Measurements from ENCODE around the gene PER2. TPM values are rescaled to one million over a fixed set of nuclear protein-coding genes. Genes with fewer than 3 reads are reported as not detected.
A peak's percentile ranks its signal among the peaks of the same experiment; 100 is the strongest.
"Not testable (repeated sequence)": the region's sequence is repeated elsewhere in the genome, so short reads cannot be mapped to it uniquely, and the experiment has no call there.

Gene PER2
- total RNA-seq, 2 experiments from 2014 or later: 14.6 to 17.6 TPM

DNA sequence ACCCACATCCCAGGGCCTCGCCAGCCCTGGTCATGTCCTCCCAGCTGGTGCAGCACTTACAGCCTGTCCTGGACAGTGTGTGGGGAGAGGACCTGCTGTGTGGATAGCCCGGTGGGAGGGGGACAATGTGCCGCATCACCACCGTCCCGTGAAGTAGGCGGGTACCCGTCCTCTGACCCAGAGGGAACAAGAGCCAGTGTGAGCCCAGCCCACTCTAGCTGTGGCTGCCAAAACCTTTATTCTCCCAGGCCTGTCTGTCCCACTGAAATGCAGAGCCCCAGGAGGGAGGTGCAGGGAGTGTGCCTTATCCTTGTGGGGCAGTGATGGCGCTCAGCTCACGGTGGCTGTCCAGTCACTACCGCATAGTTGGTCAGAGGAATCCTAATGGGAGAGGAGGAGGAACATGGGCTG, 33.6 kb upstream of the PER2 start:
- ChIA-PET CTCF (no interaction called here), POLR2A (no interaction called here)
- H3K9me3 Mint-ChIP-seq (ENCODE audit: insufficient read depth): no peaks in the 10 kb centered on the region
- peaks cover 13% of the 10 kb centered on the region for H3K4me1 Mint-ChIP-seq (ENCODE audit: low read depth)
- ATAC-seq (no peak), DNase-seq (no peak)
- H3K4me3 Mint-ChIP-seq: no peak overlapping the region
- H3K27ac Mint-ChIP-seq: no peak overlapping the region
- H3K36me3 Mint-ChIP-seq (ENCODE audit: low read depth): no peaks in the 10 kb centered on the region
- peaks cover 9% of the 10 kb centered on the region for H3K27me3 Mint-ChIP-seq (ENCODE audit: low read depth)

- no peak for ATAC-seq
- peak overlapping the region; percentile 71 for H3K4me3 Mint-ChIP-seq
- H3K9me3 Mint-ChIP-seq (ENCODE audit: insufficient read depth): no peaks in the 10 kb centered on the region
- peaks cover 10% of the 10 kb centered on the region for H3K27me3 Mint-ChIP-seq (ENCODE audit: low read depth)
- no peak overlapping the region for H3K27ac Mint-ChIP-seq
- POLR2A ChIA-PET: no interaction called here
- peaks cover 13% of the 10 kb centered on the region for H3K4me1 Mint-ChIP-seq (ENCODE audit: low read depth)
- DNase-seq: no peak
- no peaks in the 10 kb centered on the region for H3K36me3 Mint-ChIP-seq (ENCODE audit: low read depth)
- CTCF ChIA-PET: no interaction called here
These were observed 33.1 kb upstream of the PER2 start for GRCh38 chr2:238321467-238321866.

DNA sequence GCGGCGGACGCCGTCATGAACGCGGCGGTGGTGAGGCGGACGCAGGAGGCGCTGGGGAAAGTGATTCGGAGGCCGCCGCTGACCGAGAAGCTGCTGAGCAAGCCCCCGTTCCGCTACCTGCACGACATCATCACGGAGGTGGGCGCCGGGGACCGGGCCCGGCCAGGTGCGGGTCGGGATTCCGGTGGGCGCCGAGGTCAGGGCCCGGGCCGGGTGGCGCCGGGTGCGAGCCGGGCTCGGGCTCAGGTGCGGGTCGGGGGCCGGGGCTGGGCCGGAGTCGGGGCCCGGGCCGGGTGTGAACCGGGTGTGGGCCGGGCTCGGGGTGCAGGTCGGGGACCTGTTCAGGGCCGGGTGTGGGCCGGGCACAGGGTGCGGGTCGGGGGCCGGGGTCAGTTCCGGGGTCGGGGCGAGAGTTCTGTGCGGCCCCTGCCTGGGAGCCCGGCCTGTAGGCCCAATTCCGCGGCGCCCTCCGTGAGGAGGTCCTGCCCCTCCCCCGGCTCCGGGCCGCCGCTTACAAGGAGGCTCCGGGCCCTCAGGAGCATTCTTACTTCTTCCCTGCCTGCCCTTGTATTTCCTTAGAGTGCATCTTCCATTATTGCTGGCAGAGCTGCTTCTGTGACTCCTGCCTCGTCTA, 32.4 kb upstream of the PER2 start:
- ChIA-PET CTCF (no interaction called here), POLR2A (no interaction called here)
- H3K9me3 Mint-ChIP-seq (ENCODE audit: insufficient read depth): no peaks in the 10 kb centered on the region
- DNase-seq: no peak
- peaks cover 12% of the 10 kb centered on the region for H3K27me3 Mint-ChIP-seq (ENCODE audit: low read depth)
- ATAC-seq: peak; percentile 46
- H3K36me3 Mint-ChIP-seq (ENCODE audit: low read depth): no peaks in the 10 kb centered on the region
- H3K4me3 Mint-ChIP-seq: peak overlapping the region; percentile 71
- H3K4me1 Mint-ChIP-seq (ENCODE audit: low read depth): peaks cover 13% of the 10 kb centered on the region
- no peak overlapping the region for H3K27ac Mint-ChIP-seq

GRCh38 chr2:238320246-238320647, 31.8 kb upstream of the PER2 start, which contains the start of gene TRAF3IP1:
TRAF3IP1 (plus strand) TSS chr2:238320518; CDS start chr2:238320663, 145 bp downstream.
- ATAC-seq (peak; percentile 94), DNase-seq (peak; percentile 85)
- ChIA-PET POLR2A (no interaction called here), CTCF (no interaction called here)
- peaks cover 13% of the 10 kb centered on the region for H3K4me1 Mint-ChIP-seq (ENCODE audit: low read depth)
- peaks cover 12% of the 10 kb centered on the region for H3K27me3 Mint-ChIP-seq (ENCODE audit: low read depth)
- H3K27ac Mint-ChIP-seq: no peak within 1 kb of the TSS
- H3K4me3 Mint-ChIP-seq: peak within 1 kb of the TSS; percentile 71
- no peaks in the 10 kb centered on the region for H3K9me3 Mint-ChIP-seq (ENCODE audit: insufficient read depth)
- no peaks in the 10 kb centered on the region for H3K36me3 Mint-ChIP-seq (ENCODE audit: low read depth)

DNA sequence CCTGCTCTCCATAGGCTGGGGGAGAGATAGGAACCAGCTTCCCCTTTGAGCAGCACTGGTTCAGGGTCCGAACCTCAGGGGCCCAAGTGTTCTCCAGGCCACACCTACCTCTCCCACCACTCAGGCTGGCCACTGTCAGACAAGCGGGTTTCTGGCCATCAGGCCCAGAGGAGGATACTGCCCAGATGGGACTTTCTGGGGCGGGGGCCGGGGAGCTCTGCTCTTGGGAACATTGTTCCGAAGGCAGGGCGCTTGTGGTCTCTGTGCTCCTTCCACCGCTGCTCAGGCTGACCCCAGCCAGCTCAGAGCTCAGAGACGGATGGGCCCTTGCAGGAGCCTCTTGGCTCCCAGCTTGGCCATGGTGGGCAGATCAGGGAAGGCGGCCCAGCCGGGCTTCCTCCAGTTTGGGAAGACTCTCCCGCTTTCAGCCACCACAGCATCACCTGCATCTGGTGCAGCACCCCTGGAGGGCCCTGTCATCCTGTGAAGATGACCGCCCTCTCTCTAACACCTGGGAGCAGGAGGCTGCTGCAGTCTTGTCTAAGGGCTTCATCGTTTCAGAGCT, 26.7 kb upstream of the PER2 start:
- H3K9me3 Mint-ChIP-seq (ENCODE audit: insufficient read depth): no peaks in the 10 kb centered on the region
- no peak overlapping the region for H3K27ac Mint-ChIP-seq
- no peak for ATAC-seq
- no peak overlapping the region for H3K4me3 Mint-ChIP-seq
- CTCF ChIA-PET: no interaction called here
- DNase-seq: no peak
- POLR2A ChIA-PET: no interaction called here
- H3K4me1 Mint-ChIP-seq (ENCODE audit: low read depth): peaks cover 13% of the 10 kb centered on the region
- H3K36me3 Mint-ChIP-seq (ENCODE audit: low read depth): no peaks in the 10 kb centered on the region
- H3K27me3 Mint-ChIP-seq (ENCODE audit: low read depth): peaks cover 17% of the 10 kb centered on the region

- no peak for DNase-seq
- no peaks in the 10 kb centered on the region for H3K9me3 Mint-ChIP-seq (ENCODE audit: insufficient read depth)
- no peak overlapping the region for H3K27ac Mint-ChIP-seq
- no peak overlapping the region for H3K4me3 Mint-ChIP-seq
- peaks cover 17% of the 10 kb centered on the region for H3K27me3 Mint-ChIP-seq (ENCODE audit: low read depth)
- H3K4me1 Mint-ChIP-seq (ENCODE audit: low read depth): peaks cover 10% of the 10 kb centered on the region
- POLR2A ChIA-PET: no interaction called here
- ATAC-seq: no peak
- CTCF ChIA-PET: no interaction called here
- no peaks in the 10 kb centered on the region for H3K36me3 Mint-ChIP-seq (ENCODE audit: low read depth)
These were observed 26.2 kb upstream of the PER2 start for GRCh38 chr2:238314576-238314975.

- H3K4me1 Mint-ChIP-seq (ENCODE audit: low read depth): peaks cover 6% of the 10 kb centered on the region
- DNase-seq: no peak
- H3K27me3 Mint-ChIP-seq (ENCODE audit: low read depth): peaks cover 17% of the 10 kb centered on the region
- POLR2A ChIA-PET: no interaction called here
- H3K27ac Mint-ChIP-seq: no peak overlapping the region
- no peaks in the 10 kb centered on the region for H3K9me3 Mint-ChIP-seq (ENCODE audit: insufficient read depth)
- H3K4me3 Mint-ChIP-seq: no peak overlapping the region
- no peaks in the 10 kb centered on the region for H3K36me3 Mint-ChIP-seq (ENCODE audit: low read depth)
- CTCF ChIA-PET: no interaction called here
- ATAC-seq: no peak
These were observed 25.6 kb upstream of the PER2 start for GRCh38 chr2:238313991-238314350.

GRCh38 chr2:238313289-238313990, 25.0 kb upstream of the PER2 start:
- POLR2A ChIA-PET: no interaction called here
- DNase-seq (no peak), ATAC-seq (peak; percentile 30)
- peaks cover 17% of the 10 kb centered on the region for H3K27me3 Mint-ChIP-seq (ENCODE audit: low read depth)
- no peak overlapping the region for H3K27ac Mint-ChIP-seq
- H3K4me3 Mint-ChIP-seq: no peak overlapping the region
- H3K4me1 Mint-ChIP-seq (ENCODE audit: low read depth): peaks cover 6% of the 10 kb centered on the region
- CTCF ChIA-PET: no interaction called here
- no peaks in the 10 kb centered on the region for H3K9me3 Mint-ChIP-seq (ENCODE audit: insufficient read depth)
- H3K36me3 Mint-ChIP-seq (ENCODE audit: low read depth): no peaks in the 10 kb centered on the region

- H3K9me3 Mint-ChIP-seq (ENCODE audit: insufficient read depth); DNase-seq; H3K4me1 Mint-ChIP-seq (ENCODE audit: low read depth); H3K27ac Mint-ChIP-seq; H3K36me3 Mint-ChIP-seq (ENCODE audit: low read depth); ATAC-seq; H3K27me3 Mint-ChIP-seq (ENCODE audit: low read depth); POLR2A ChIA-PET; H3K4me3 Mint-ChIP-seq: not testable (repeated sequence)
- CTCF ChIA-PET: interaction anchor here (0.8 kb wide), 2 partner anchors 11 to 19 kb away, joined by 3 to 4 read pairs; no protein-coding TSS in a partner anchor
These were observed 22.3 kb upstream of the PER2 start for GRCh38 chr2:238310721-238311120.

DNA sequence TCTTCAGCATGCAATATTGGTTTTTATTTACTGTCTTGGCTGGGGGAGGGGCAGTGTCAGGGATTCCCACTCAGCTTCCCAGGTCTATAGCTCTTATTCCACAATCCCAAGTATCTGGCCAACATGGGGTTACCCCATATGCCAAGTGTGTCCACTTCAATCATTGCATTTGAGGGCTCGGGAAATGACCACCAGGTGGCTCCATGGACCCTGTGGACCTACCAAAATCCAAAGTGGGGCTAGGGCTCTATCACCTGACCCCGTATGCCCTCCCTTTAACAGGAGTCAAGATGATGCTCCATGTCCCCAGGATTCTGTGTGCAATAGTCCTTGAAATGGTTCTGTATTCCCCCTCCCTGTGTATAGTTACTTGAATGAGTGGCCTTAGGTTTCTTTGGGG, 19.8 kb upstream of the PER2 start:
- CTCF ChIA-PET: no interaction called here
- no peak for ATAC-seq
- POLR2A ChIA-PET: no interaction called here
- peaks cover under 1% of the 10 kb centered on the region for H3K4me1 Mint-ChIP-seq (ENCODE audit: low read depth)
- H3K27me3 Mint-ChIP-seq (ENCODE audit: low read depth): peaks cover 7% of the 10 kb centered on the region
- peak overlapping the region; percentile 30 for H3K27ac Mint-ChIP-seq
- H3K4me3 Mint-ChIP-seq: no peak overlapping the region
- no peak for DNase-seq
- no peaks in the 10 kb centered on the region for H3K9me3 Mint-ChIP-seq (ENCODE audit: insufficient read depth)
- H3K36me3 Mint-ChIP-seq (ENCODE audit: low read depth): no peaks in the 10 kb centered on the region

DNA sequence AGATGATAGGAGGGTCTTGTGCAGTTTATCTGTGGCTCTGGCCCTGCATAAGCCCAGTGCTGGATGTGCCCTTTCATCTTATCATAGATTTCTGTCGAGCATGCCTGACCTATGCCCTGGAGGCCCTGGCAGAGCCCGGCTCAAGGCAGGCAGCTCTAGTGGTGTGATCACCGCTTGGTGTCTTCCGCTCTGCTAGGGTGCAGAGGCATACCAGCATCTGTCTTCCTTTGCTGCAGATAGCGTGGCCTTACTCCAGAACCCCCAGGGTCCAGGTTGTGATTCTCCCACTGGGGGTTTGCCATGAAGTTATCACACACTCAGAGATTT, 18.2 kb upstream of the PER2 start:
- DNase-seq (no peak), ATAC-seq (no peak)
- Mint-ChIP-seq H3K4me3 (no peak overlapping the region), H3K27ac (no peak overlapping the region), H3K27me3 (ENCODE audit: low read depth) (peaks cover 11% of the 10 kb centered on the region), H3K9me3 (ENCODE audit: insufficient read depth) (no peaks in the 10 kb centered on the region), H3K36me3 (ENCODE audit: low read depth) (no peaks in the 10 kb centered on the region), H3K4me1 (ENCODE audit: low read depth) (no peaks in the 10 kb centered on the region)
- ChIA-PET CTCF (no interaction called here), POLR2A (no interaction called here)

DNA sequence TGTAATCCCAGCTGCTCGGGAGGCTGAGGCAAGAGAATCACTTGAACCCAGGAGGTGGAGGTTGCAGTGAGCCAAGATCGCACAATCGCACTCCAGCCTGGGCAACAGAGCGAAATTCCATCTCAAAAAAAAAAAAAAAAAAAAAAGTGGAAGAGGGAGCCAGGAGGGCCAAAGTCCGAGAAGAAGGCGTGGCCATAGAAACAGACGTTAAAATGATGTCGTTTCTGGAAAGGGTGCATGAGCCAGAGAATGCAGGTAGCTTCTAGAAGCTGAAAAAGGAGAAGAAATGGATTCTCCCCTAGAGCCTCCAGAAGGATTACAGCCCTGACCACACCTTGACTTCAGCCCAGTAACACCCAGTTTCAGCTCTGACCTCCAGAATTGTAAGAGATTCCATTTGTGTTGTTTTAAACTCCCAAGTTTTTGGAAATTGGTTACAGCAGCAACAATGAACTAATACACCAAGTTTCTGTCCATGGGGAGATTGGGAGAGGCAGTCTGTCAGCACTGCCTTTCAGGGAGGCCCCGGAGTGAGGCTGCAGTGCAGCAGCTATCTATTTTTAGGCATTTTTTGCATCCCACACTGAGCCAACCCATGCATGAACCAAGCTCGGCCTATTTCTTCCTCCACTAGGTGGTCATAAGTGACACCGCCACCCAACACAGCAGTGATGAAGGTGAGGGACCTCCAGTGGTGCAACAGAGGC, 17.7 kb upstream of the PER2 start:
- DNase-seq (no peak), ATAC-seq (no peak)
- Mint-ChIP-seq H3K9me3 (ENCODE audit: insufficient read depth) (no peaks in the 10 kb centered on the region), H3K4me1 (ENCODE audit: low read depth) (no peaks in the 10 kb centered on the region), H3K27me3 (ENCODE audit: low read depth) (peaks cover 9% of the 10 kb centered on the region), H3K36me3 (ENCODE audit: low read depth) (no peaks in the 10 kb centered on the region), H3K4me3 (no peak overlapping the region), H3K27ac (no peak overlapping the region)
- POLR2A ChIA-PET: no interaction called here
- CTCF ChIA-PET: no interaction called here

All from activated CD8-positive, alpha-beta T cell treated with anti-CD3 and anti-CD28 coated beads, Interleukin-2, amount 10 ng/mL, durations not matched to agents 7 days and 5 days (primary cell).